GM18498 (cell line): ENCODE measurements around the gene SGIP1.
"Not testable (repeated sequence)": the region's sequence is repeated elsewhere in the genome, so short reads cannot be mapped to it uniquely, and the experiment has no call there.

Source experiments
- ATAC-seq: cut with Tn5 transposase; IDR thresholded peaks from one replicate; pipeline ENCODE4 v1.9.1; 2021; ENCODE audit warnings: mild to moderate bottlenecking, moderate library complexity; ENCODE audit not compliant: unreplicated experiment

Gene SGIP1

DNA sequence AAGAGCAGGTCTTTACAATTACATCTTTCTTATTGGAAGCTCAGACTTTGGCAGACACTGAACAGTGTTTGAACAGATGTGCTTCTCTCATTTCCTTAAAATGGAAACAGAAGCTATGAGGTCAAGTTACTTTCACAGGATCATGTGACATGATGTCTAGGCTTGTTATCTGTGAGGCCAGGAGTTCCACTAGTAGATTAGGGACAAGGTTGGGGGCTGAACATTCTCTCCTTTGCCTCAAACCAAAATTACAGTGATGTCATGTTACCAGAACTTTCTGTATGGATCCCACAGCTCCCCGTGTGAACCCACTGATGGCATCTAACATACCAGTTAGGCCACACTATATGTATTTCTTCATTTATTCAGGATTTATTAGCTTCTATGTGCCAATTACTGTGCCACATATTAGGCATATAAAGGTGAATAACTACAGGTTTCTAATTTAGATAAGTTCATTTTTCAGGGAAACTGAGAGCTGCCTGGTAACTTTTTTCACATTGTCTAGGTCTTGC lies 224.3 kb downstream of the SGIP1 start:
- ATAC-seq = peak; percentile 100

DNA sequence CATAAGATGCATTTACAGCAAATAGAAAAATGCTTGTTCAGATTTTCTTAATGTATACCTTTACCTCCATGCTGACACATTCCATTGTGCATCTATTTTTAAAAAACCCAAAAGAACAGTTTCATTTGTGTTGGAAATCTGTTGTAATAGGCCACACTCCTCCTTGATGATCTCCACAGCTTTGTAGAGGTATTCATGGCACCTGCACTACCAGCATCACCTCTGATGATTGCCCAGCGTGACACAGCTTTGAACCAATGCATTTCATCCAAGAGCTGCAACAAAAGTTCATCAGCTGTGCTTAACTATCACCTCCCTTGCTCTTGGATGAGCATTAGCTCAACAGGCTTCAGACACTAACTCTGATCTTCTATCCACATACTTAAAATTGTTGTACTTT lies 226.6 kb downstream of the SGIP1 start:
- no peak for ATAC-seq

DNA sequence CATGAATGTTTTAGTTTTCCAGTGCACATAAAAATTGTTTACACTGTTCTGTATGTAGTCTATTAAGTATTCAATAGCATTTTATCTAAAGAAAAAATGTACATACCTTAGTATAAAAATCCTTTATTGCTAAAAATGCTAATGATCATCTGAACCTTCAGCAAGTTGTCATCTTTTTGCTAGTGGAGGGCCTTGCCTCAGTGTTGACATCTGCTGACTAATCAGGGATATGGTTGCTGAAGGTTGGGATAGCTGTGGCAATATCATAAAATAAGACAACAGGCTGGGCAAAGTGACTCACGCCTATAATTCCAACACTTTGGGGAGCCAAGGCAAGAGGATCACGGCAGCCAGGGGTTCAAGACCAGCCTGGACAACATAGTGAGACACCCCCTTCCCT lies 227.3 kb downstream of the SGIP1 start:
- ATAC-seq = no peak

DNA sequence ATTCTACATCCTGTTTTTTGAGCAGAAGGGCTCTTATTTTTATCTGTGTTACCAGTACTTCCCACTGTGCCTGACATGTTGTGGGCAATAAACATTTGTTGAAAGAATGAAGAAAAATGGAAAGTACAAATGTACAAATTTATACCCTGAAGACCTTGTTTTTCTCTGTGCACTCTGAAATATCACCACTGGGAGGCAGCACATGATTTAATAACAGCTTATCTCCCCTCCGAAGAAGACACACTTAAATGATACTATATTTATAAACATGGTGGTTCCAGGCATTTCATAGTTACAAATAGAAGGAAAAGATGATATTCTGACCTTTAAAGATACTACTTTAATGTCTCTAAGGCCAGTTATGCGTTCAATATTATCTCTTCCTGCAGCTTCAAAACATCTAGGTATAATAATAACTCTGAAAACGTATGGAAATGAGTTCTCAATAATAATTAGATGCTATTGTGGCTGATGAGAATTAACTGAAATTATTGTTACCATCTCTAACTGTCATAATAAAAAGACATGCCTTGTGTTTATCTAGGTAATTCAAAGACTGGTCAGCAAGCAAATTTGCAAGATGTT lies 231.1 kb downstream of the SGIP1 start:
- peak; percentile 69 for ATAC-seq

DNA sequence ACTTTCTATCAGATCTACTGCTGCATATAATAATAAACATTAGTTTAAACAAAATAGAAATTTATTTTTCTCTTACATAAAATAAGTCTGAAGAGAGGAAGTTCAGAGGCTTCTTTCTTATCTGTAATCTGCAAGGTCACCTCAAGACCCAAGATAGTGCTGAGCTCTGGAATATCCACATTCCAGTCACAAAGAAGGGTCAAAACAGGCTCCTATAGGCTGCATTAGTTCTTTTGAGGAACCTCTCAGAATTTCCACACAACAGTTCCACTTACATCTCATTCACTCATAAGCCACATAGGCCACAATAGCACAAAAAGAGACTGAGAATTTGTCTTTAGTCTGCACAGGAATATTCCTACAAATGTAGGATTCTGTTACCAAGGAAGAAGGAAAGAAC lies 233.7 kb downstream of the SGIP1 start:
- no peak for ATAC-seq

DNA sequence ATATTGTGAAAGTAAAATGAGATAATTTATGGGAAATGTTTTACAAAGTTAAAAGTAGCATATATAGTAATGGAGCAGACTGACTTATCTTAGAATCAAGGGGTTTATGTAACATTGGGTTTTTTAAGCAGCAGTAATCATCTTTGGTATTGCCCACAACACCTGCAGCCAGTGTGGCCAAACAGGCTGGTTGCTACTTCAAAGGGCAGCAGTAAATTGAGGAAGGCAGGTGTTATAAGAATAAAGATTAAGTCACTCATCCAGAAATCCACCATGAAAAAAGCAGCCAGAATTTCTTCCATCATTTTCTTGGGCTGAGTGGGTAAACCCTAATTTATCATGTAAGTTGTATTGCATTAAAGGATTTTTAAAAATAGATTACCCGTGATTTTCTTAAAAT lies 235.0 kb downstream of the SGIP1 start:
- ATAC-seq = no peak

DNA sequence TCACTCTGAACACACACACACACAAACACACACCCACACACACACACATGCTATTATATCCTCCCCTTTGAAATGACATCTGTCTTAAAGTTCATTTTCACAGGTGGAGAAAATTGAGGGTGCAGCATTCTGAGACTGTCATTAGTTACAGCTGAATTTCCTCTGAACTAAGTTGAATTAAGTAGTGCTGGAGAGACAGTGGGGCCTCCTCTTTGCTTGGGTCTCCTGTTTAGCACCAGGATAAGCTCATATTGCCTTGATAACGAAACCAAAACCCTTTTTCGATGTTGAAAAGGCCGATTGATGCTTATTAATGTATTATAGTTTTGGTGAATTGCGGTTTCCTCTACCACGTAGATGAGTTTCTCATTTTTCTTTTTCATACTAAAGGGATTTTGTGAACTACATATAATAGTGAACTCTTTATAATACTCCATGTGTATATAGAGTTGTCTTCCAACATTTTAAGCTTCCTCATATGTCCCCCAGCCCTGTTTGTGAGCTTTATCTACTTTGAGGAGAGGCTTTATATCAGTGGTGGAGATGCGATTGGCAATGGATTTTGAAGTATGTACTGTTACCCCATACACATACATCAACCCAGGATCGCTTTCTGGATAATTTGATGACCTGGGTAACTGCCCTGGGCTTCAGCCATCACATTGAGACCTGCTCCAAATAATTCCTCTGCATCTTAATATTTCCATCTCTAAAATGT lies 235.7 kb downstream of the SGIP1 start:
- no peak for ATAC-seq

DNA sequence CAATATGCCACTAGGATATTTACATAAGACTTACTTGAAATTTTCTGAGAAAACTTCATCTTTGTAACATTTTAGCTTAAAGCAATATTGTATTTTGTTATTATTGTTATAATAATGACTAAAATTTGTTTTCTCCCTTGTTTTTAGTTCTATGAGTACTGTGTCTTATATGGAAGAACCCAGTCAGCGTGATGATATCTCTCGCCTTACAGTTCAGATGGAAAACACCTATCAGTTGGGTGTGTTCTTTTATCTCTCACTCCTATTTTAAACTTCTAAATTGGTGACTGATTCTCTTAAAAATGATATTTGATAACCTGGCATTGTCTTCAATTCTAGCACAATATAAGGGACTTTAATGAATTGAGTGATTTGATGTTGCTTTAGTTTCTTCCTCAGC lies 236.3 kb downstream of the SGIP1 start:
- ATAC-seq = no peak

DNA sequence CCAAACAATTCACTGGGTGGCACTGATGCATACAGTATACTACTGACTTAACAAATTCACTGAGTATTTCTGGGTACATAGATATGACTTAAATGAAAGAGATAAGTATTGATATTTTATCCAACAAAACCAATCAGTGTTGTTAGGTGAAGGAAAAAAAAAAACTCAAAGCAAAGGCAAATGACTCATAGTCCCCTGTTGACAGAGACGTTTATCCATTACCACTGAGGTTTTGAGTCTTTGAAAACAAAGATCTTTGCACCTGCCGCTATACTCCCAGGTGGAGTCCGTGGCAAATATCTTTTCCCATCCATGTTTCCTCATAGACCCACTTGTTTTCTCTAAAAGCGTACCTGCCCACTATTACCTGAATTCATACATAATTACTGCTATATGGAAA lies 236.7 kb downstream of the SGIP1 start:
- ATAC-seq = no peak

DNA sequence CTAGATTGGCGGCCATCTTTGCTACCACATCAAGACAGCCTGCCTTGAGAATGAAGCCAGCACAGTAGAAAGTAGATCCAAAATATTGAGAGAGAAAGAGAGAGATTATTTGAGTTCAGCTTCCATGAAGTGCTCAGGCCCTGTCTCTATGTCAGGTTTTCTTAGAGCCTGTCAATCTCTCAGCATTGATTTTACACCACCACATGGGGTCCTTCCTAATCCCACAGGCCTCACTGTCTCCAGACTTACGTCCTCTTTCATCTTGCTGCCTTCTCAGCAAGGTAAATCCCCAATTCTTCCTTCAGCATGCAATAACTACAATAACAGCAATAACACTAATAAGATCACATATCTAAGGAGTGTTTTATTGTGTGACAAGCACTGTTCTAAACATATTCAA lies 239.3 kb downstream of the SGIP1 start:
- no peak for ATAC-seq

DNA sequence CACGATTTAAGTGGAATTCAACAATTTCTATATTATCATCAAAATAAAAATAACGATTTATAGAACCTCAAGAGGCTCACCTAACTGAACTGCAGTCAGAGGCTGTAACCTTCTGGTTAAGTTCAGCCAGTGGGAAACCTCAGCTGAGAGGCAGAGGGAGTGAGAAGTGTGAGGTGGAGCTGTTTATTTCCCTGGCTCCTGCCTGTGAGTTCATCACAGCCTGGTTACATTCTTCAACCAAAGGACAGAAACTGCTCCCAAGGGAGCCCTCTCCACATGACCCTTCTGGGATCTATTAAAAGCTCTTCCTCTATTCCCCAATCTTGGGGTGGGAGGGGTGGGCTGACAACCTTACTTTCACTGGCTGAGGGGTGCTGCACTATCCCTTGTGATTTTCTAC lies 240.5 kb downstream of the SGIP1 start:
- no peak for ATAC-seq

DNA sequence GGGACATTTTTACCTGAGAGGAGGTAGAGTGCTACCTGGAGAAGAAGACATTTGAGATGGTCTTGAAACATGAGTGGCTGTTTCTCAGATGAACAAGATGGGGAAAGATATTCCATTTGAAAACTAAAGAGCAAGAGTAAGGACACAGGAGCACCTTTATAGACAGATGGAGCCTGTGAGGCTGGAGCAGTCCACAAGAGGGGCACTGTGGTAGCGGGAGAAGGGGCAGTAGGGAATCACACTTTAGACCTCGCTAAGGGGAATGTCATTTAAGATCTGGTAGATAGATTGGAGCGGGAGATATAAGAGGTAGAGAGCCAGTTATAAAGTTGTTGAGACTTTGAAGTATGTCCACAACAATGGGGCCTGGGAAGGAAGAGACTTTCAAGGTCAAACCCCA lies 241.7 kb downstream of the SGIP1 start:
- no peak for ATAC-seq

DNA sequence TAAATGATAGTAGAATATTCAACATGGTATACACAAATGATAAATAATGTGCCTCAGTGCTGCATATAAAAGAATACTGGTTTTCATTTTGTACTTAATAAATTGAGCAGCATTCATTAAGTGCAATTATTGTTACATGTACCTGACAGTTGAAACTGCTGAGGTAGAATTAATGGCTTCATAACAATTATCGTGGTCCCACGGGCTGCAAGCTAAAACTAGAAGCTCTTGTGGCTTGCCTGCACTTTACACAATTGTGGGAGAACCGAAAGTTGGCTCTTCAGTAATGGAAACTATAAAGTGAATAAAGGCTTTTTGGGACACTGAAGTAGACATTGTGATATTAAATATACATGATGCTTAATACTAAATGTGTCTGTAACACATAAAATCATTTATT lies 243.9 kb downstream of the SGIP1 start:
- no peak for ATAC-seq

DNA sequence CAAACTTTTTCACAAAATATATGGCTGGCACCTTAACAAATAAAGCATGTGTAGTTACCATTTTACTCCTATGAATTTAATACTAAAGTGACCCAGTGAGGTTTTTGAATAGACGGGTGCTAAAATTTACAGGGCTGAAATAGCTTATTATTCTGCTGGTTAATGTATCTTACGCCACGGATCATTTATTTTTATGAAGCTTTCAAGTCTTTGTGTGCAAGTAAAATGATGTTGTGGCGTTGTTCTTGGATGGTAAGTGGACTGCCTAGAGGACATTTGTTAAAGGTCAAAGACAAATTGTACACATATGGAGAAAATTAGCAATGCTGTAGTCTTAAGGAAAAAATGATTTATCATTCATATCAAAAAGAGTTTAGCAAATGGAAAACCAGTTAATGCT lies 244.3 kb downstream of the SGIP1 start:
- no peak for ATAC-seq

DNA sequence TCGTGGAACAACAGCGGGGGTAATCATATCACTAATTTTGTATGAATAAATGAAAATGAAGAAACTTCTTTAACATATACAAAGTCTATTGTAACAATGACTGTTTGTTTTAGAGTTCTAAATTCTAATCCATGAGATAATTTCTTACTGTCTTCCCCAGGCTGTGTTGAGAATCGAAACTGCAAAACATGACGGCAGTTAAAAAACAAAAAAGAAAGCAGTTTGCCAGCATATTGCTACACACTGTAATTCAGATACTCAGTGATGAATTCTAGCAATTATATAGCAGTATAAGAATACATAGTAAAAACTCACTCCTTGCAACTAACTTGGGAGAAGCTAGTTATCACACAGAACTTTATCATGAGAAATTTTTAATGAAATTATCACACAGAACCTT lies 245.0 kb downstream of the SGIP1 start:
- ATAC-seq = no peak

DNA sequence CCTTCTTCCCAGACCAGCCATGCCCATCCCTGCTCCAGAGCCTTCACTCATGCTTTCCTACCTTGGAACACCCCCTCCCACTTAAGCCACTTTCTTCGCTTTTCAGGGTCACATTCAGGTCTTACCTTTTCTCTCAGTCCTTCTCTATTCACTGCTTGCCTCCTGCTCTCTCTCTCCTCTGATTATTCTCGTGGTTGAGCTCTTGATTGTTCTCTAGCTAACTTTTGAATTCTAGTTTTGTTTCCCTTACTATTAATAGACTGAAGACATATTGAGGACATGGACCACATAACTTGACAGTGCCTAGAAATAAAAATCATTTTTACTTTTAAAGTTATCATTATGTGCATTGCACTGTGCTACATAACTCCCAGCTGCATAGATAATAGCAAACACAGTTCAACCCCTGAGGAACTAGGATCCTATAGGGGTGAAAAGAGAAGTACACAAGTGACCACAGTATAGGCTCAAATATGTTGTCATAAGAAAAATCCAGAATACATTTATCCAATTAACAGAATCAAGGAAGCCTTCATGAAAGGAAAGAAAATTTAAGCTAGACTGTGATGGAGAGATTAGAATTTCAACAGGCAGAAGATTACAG lies 245.6 kb downstream of the SGIP1 start:
- no peak for ATAC-seq

DNA sequence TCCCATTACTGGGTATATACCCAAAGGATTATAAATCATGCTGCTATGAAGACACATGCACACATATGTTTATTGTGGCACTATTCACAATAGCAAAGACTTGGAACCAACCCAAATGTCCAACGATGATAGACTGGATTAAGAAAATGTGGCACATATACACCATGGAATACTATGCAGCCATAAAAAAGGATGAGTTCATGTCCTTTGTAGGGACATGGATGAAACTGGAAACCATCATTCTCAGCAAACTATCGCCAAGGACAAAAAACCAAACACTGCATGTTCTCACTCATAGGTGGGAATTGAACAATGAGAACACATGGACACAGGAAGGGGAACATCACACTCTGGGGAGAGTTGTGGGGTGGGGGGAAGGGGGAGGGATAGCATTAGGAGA lies 251.8 kb downstream of the SGIP1 start:
- ATAC-seq = not testable (repeated sequence)

DNA sequence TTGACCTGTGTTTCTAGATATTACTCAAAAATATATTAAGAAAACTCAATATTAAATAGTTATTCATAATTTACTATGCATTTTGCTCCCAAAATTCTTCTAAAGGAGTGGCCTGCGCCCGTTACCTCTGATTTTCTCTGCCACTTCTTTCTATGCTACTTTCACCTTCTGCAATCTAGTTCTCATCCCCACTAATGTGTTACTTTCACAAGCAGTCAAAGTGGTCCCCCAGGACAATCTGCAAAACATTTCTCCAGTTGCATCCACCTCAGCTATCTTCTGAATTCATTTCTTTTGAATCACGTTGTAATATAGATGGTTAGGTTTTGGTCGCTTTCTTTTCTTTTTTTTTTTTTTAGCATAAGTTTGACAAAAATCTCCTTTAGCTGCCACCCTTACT lies 253.7 kb downstream of the SGIP1 start:
- no peak for ATAC-seq

DNA sequence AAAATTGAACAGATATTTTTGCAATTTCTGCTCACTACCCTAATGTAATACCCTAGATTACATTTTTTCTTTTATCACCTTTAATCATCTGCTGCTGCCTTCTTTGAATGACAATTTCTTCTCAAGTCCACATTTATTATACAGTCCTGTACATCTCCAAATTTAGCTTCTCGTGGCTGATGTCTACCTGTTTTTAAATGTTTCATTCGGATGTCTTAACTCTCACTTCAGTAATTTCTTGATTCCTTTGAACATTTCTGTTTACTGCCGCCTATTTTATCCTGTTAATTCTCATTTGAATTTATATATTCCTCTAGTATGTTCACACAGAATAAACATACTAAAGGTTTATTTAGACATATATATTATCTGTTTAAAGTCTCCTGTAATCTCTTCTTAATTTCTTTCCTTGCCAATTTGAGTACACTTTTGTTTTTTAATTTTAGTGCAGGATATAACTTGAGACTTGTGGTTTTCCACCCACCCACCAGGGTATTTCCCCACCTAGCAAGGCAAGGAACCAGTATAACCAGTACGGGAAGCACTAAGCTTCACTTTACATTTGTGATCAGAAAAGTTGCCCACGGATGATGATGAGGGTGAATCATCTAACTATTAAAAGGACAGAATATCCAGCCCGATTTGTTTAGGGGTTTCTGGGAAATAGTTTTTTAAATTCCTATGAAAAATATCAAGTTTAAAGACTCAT lies 254.4 kb downstream of the SGIP1 start:
- peak; percentile 74 for ATAC-seq

DNA sequence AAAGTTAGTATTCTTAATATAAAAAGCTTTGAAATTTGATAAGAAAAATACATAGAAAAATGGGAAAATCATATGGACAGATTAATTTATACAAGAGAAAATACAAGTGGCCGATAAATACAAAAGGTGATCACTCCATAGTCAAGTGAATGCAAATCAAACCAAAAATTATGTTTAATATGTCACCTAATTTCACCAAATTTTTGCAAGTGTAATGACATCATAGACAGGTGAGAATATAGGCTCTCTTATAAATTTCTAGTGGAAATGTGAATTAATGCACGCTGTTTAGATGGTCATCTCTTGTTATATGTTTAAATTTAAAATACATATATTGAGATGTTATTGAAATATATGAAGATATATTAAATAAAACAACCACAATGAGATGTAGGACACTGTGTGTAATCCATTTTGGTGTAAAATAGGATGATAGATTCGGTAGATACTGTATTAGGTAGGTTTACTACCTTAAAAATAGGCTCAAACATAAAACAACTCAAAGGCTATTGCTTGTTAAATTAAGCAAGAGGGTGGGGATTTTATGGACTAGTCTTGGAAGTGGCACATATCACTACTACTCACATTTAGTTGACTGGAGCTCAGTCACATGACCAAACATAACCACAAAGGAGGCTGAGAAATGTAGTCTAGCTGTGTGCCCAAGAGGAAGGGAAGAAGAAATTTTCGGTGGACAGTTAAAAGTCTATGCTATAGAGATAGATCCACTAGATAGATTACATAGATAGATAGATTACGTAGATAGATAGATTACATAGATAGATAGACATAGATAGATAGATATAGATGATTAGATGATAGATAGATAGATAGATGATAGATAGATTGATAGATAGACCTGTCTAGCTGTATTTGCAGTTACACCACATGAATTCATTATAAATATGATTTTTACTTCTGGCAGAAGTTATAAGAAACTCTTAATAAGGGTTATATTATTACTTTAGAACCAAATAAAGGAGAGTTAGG lies 258.0 kb downstream of the SGIP1 start:
- no peak for ATAC-seq

DNA sequence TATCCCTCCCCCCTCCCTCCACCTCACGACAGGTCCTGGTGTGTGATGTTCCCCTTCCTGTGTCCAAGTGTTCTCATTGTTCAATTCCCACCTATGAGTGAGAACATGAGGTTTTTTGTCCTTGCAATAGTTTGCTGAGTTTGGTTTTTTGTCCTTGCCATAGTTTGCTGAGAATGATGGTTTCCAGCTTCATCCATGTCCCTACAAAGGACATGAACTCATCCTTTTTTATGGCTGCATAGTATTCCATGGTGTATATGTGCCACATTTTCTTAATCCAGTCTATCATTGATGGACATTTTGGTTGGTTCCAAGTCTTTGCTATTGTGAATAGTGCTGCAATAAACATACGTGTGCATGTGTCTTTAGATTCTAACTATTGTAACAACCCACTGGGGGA lies 261.9 kb downstream of the SGIP1 start:
- ATAC-seq = not testable (repeated sequence)
